ENCODE measurements around the gene SLC26A3.
A peak's percentile ranks its signal among the peaks of the same experiment; 100 is the strongest.

SLC26A3 gene

DNA sequence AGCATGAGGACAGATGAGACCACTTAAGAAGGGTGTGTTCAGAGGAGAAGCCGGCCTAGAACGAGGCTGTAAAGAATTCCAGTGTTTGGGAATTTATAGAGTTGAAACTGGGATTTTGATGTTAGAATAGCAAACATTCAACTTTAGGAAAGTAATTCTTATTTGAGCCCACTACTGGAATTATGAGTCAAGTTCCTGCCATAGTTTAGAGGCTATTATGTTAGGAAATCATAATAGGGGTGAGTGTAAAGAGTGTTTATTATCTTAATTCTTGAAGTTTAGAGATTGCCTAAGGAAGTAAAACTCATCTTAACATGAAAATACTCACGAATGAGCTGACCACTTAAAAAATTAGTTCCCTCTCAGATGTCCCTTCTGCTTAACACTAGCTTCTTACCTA is 57.0 kb downstream of the SLC26A3 start:
- Mint-ChIP-seq H3K9me3 (no peaks in the 10 kb centered on the region), H3K27ac (peak overlapping the region; percentile 81), H3K4me3 (peak overlapping the region; percentile 97), H3K36me3 (ENCODE audit: low read depth) (peaks cover 68% of the 10 kb centered on the region), H3K4me1 (ENCODE audit: low read depth) (peaks cover 58% of the 10 kb centered on the region), H3K27me3 (no peaks in the 10 kb centered on the region)
- DNase-seq = no peak

DNA sequence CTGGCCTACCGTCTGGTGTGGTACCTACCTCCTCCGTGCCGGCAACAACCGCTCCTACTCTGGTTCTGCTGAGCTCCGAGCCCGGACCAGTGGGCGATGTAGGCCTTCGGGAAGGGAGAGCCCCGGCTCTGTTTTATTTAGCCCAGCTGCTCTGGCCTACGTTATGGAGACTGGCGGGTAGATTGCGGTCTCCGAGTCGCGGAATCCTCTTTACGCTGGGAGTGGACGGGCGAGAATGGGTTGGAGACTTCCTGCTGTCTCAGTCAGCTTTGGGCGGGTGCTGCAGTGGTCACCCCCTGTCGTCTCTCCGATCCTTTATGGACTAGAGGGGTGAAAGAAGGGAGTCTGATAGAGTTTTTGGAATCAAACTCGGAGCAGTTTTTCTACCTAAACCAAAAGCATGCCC is 58.7 kb downstream of the SLC26A3 start:
- Mint-ChIP-seq H3K4me3 (peak overlapping the region; percentile 97), H3K9me3 (no peaks in the 10 kb centered on the region), H3K27ac (peak overlapping the region; percentile 100), H3K27me3 (no peaks in the 10 kb centered on the region), H3K4me1 (ENCODE audit: low read depth) (peaks cover 52% of the 10 kb centered on the region), H3K36me3 (ENCODE audit: low read depth) (peaks cover 54% of the 10 kb centered on the region)
- no peak for DNase-seq

DNA sequence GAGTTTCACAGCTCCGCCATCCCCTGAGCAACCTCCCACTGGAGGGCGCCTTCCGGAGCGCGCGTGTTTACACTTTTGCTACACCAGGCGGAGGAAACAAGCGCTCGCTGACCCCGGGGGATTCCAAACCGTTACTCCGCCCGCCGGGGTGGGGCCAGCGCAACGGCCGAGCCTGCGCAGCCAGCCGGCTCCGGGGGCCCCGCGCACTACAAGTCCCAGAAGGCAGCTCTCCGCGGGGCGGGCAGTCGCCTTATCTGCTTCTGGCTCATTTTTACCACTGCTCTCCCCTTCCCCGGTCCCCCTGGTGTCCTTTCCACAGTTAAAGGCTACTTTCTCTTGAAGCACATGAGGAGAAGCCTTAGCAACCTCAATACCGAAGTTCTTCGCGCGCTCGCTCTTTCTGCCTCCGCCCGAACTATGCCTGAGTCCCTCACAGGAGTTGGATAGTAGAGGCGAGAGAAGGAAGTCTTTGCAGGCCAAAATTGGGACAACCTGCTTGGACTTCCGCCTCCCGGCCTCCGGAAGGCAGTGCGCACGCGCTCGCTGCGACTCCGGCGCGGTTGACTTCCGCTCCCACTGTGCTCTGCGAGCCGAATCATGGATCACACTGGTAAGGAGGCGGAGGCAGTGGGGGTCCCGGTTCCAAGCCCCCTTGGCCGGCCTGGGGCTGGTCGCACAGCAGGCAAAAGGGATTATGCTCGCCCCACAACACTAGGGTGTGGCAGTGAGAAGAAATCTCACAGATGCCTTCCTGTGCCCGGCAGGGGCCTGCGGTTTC is 59.3 kb downstream of the SLC26A3 start, which contains the start of gene CBLL1:
CBLL1 (plus strand) TSS at position 576 of the 778 bp plus-strand sequence; CDS start at position 598, 22 bp downstream.
- DNase-seq = peak; percentile 99
- peaks cover 50% of the 10 kb centered on the region for H3K4me1 Mint-ChIP-seq (ENCODE audit: low read depth)
- H3K4me3 Mint-ChIP-seq = peak within 1 kb of the TSS; percentile 97
- H3K9me3 Mint-ChIP-seq = no peaks in the 10 kb centered on the region
- H3K27ac Mint-ChIP-seq = peak within 1 kb of the TSS; percentile 100
- H3K36me3 Mint-ChIP-seq (ENCODE audit: low read depth) = peaks cover 48% of the 10 kb centered on the region
- no peaks in the 10 kb centered on the region for H3K27me3 Mint-ChIP-seq

DNA sequence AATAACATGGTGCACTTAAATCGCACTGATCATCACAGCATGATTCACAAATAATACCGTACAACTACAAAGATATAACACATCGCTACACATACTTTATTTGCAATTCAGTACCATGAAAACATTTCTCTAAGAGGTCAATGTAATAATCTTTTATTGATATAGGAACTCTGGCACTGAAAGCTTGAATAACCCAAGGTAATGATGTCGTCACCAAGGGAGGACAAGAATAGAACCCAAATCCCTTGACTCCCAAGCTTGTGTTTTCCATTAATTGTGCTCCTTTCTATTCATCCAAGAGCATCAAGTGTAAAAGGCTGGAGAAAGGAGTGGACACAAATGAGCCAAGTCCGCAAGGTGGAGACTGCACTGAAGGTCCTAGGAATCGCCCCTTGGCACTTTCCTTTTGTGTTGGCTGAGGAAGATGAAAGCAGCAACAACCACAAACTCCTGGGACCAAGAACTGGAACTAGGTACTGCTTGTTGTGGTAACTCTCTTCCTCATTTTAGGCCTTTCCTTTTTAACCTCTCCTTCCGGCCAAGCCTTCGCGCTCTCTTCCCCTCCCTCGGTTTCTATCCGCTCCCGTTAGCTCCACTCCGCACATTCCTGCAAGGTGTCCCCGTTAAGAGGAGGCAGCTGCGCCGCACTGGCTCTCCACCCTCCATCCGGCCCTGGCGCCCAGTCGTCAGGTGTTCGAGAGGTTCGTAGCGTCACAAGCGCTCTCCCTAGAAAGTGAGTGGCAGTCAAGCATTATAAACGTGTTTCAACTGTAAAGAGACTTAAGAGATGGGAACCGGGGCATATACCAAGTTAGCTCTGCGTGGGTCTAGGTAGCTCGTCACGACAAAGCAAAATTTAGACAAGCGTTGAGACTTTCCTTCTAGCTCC is 60.1 kb downstream of the SLC26A3 start:
- peak overlapping the region; percentile 100 for H3K27ac Mint-ChIP-seq
- H3K4me1 Mint-ChIP-seq (ENCODE audit: low read depth) = peaks cover 44% of the 10 kb centered on the region
- H3K36me3 Mint-ChIP-seq (ENCODE audit: low read depth) = peaks cover 42% of the 10 kb centered on the region
- peak overlapping the region; percentile 97 for H3K4me3 Mint-ChIP-seq
- no peak for DNase-seq
- no peaks in the 10 kb centered on the region for H3K27me3 Mint-ChIP-seq
- no peaks in the 10 kb centered on the region for H3K9me3 Mint-ChIP-seq

DNA sequence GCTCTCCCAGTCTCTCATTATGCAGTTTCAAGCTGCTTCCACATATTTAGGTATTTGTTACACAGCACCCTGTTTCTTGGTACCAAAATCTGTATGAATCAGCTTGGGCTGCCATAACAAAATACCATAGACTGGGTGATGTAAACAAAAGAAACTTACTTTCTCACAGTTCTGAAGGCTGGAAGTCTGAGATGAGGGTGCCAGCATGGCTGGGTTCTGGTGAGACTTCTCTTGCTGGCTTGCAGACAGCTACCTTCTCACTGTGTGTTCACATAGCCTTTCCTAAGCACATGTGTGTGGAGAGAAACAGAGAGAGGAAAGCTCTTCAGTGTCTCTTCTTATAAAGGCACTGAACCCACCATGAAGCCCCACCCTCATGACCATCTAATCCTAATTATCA is 74.7 kb downstream of the SLC26A3 start:
- peaks cover 13% of the 10 kb centered on the region for H3K27me3 Mint-ChIP-seq
- H3K36me3 Mint-ChIP-seq (ENCODE audit: low read depth) = no peaks in the 10 kb centered on the region
- H3K27ac Mint-ChIP-seq = no peak overlapping the region
- no peak overlapping the region for H3K4me3 Mint-ChIP-seq
- no peak for DNase-seq
- H3K9me3 Mint-ChIP-seq = no peaks in the 10 kb centered on the region
- no peaks in the 10 kb centered on the region for H3K4me1 Mint-ChIP-seq (ENCODE audit: low read depth)

DNA sequence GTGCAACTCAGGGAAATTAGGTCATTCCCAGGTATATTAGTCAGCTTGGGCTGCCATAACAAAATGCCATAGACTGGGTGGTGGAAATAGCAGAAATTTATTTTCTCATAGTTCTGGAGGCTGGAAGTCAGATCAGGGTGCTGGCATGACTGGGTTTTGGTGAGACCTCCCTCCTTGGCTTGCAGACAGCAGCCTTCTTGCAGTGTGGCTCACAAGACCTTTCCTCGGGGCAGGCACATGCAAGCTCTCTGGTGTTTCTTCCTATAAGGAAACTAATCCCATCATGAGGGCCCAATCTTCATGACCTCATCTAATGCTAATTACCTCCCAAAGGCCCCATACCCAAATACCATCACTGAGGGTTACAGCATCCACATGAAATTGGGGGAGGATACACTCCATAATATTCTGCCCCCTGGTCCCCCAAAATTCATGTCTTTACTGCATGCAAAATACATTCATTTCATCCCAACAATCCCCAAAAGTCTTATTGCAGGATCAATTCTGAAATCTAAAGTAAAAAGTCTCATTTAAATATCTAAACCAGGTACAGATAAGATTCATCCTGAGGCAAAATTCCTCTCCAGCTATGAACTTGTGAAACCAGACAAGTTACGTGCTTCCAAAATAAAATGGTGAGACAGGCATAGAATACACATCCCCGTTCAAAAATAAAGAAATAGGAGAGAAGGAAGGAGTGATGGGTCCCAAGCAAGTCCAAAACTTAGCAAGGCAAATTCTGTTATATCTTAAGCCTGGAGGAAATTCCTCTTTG is 76.5 kb downstream of the SLC26A3 start:
- Mint-ChIP-seq H3K9me3 (no peaks in the 10 kb centered on the region), H3K27me3 (peaks cover 13% of the 10 kb centered on the region), H3K36me3 (ENCODE audit: low read depth) (no peaks in the 10 kb centered on the region), H3K27ac (no peak overlapping the region), H3K4me3 (no peak overlapping the region), H3K4me1 (ENCODE audit: low read depth) (no peaks in the 10 kb centered on the region)
- DNase-seq = no peak

DNA sequence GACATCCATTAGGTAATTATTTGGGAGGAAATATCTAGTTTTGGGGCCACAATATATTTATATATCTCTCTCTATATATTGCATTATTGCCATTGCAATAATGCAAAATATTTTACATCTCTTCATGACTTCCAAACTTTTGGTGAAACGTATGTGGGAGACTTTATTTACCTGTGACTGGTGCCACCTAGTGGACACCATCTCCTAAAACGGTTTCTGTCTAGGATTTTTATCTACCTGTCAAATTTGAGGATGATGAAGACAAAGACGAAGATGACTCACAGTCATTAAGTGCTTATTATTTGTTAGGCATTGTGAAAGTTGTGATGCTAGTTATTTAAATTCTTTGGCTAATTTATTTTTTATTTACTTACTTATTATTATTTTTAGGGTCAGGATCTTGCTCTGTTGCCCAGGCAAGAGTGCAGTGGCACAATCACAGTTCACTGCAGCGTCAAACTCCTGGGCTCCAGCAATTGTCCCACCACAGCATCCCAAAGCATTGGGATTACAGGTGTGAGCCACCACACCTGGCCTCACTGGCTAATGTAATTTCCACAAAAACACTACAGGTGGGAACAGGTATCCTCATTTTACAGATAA is 77.8 kb downstream of the SLC26A3 start:
- no peak overlapping the region for H3K4me3 Mint-ChIP-seq
- no peaks in the 10 kb centered on the region for H3K4me1 Mint-ChIP-seq (ENCODE audit: low read depth)
- no peak for DNase-seq
- peaks cover 13% of the 10 kb centered on the region for H3K27me3 Mint-ChIP-seq
- no peaks in the 10 kb centered on the region for H3K36me3 Mint-ChIP-seq (ENCODE audit: low read depth)
- no peak overlapping the region for H3K27ac Mint-ChIP-seq
- H3K9me3 Mint-ChIP-seq = no peaks in the 10 kb centered on the region

DNA sequence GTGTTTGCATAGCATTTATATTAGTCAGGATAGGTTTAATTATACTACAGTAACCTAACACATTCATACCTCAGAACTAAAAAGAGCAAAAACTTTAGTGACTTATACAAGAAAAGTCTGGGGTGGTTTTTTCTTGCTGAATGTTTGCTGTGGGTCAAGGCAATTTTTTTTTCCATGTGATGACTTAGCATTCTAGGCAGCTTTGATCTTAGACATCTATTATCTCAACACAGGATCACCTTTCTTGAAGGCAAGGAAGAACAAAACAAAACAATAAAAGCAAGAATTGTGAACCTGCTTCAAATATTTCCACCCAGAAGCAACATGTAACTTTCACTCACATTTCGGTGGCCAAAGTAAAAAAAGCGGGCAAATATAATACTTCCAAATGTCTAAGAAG is 79.8 kb downstream of the SLC26A3 start:
- Mint-ChIP-seq H3K27me3 (peaks cover 13% of the 10 kb centered on the region), H3K27ac (no peak overlapping the region), H3K9me3 (no peaks in the 10 kb centered on the region), H3K36me3 (ENCODE audit: low read depth) (no peaks in the 10 kb centered on the region), H3K4me3 (no peak overlapping the region), H3K4me1 (ENCODE audit: low read depth) (no peaks in the 10 kb centered on the region)
- DNase-seq = no peak

DNA sequence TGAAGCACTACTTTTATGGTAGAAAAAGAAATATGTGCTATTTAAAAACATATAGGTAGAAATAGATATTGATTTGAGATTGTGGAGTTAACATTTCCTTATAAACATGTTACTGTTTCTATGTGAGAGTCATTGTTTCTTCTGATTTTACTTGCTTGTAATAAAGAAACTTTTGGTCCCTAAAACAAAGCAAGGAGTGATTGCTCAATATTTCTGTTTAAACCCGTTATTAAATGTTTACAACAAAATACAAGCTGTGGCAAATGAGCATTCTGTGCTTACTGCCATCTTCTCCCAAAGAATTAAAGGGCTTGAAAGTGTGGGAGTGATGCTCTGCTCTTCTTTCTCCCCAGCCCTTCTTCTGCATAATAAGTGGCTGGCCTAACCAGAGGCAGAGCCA is 81.7 kb downstream of the SLC26A3 start:
- Mint-ChIP-seq H3K27me3 (peaks cover 2% of the 10 kb centered on the region), H3K36me3 (ENCODE audit: low read depth) (no peaks in the 10 kb centered on the region), H3K9me3 (no peaks in the 10 kb centered on the region), H3K27ac (no peak overlapping the region), H3K4me1 (ENCODE audit: low read depth) (no peaks in the 10 kb centered on the region), H3K4me3 (no peak overlapping the region)
- DNase-seq = no peak

DNA sequence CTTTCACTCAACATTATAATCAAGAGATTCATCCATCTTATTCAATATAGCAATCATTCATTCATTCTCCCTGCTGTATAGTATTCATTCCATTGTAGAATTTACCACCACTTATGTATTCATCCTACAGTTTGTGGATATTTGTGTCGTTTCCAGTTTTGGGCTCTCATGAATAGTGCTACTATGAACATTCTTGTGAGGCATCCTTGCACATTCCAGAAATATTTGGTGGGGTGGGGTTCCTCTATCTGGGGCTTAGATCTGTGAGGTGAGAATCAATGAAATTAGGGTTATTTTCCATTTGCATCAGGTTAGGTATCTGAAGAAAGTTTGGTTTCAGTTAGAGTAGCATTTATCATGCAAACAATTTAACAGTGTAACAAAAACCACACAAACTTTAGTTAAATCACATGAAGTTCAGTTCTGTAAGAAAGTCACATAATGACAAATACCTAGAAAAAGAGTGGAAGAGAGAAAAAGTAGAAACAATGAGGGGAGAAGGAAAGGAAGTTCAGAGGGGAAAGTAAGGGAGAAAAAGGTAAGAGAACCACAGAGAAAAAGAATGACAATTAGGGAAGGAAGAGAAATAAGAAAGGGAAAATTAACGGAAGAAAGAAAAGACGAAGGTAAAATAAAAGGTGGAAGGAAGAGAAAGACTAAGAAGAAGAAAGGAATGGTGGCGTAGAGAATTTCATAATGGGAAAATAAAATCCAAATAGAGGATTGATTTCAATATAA is 84.4 kb downstream of the SLC26A3 start:
- Mint-ChIP-seq H3K27me3 (no peaks in the 10 kb centered on the region), H3K4me1 (ENCODE audit: low read depth) (no peaks in the 10 kb centered on the region), H3K36me3 (ENCODE audit: low read depth) (no peaks in the 10 kb centered on the region), H3K27ac (no peak overlapping the region), H3K4me3 (no peak overlapping the region), H3K9me3 (no peaks in the 10 kb centered on the region)
- no peak for DNase-seq

DNA sequence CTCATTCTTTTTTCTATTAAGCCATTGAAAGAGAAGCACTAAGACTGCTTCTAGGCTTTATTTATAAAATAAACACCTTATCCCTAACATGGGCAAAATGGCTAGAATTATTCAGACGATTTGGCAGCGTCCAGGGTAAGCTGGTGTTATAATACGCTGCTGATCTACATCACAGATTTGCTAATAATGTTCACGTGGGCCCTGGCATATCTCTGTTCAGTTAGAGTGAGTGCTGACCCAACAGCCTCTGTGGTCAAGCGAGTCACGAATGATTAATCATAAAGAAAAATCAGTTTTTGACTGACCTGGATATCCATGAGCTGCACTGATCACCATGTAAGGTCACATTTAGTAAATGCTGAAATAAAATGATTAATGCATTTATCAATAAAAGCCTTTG is 87.5 kb downstream of the SLC26A3 start:
- no peak for DNase-seq
- H3K9me3 Mint-ChIP-seq = no peaks in the 10 kb centered on the region
- no peak overlapping the region for H3K27ac Mint-ChIP-seq
- no peaks in the 10 kb centered on the region for H3K4me1 Mint-ChIP-seq (ENCODE audit: low read depth)
- H3K36me3 Mint-ChIP-seq (ENCODE audit: low read depth) = no peaks in the 10 kb centered on the region
- no peaks in the 10 kb centered on the region for H3K27me3 Mint-ChIP-seq
- no peak overlapping the region for H3K4me3 Mint-ChIP-seq
